ENCODE measurements around the gene VEPH1. TPM values are rescaled to one million over a fixed set of nuclear protein-coding genes. Genes with fewer than 3 reads are reported as not detected.

The VEPH1 gene
- total and polyA plus RNA-seq, 9 of the 15 experiments (the other 6 are each of a cell fraction or from before 2014, with no cell fraction given): 4.5 to 15.6 (median 5.8) TPM

- TF ChIP-seq NFATC3 (IDR thresholded peaks at IDR 0.05): no peak
- TF ChIP-seq MNT (conservative IDR thresholded peaks at IDR 0.05): no peak
- TF ChIP-seq ATF3 (IDR thresholded peaks at IDR 0.05): no peak
- TF ChIP-seq ATF3 (CRISPR knock-in tag; conservative IDR thresholded peaks at IDR 0.05): no peak
Observed at GRCh38 chr3:157531301-157531660, 28.1 kb upstream of the VEPH1 start (continued).

- no peak for ATAC-seq
- FAIRE-seq: no peak
- TF ChIP-seq YY1 (IDR thresholded peaks at IDR 0.05; ENCODE audit: borderline replicate concordance in 1 of 3, control insufficient read depth in 1 of 3, extremely low read depth in 1 of 3, insufficient read depth in 3 of 3, insufficient read length in 1 of 3, insufficient replicate concordance in 2 of 3, low read depth in 1 of 3, low read length in 2 of 3): no peak
- TF ChIP-seq ZNF384 (IDR thresholded peaks at IDR 0.05; ENCODE audit: low read depth, low read length): 0 out of 2 replicates have a peak, but pooled peaks have one; percentile 36
- TF ChIP-seq FOSL1 (tag; conservative IDR thresholded peaks at IDR 0.05): peak; percentile 83
- TF ChIP-seq ETV1 (tag; conservative IDR thresholded peaks at IDR 0.05; ENCODE audit: low read depth): no peak
- TF ChIP-seq DPF2 (IDR thresholded peaks at IDR 0.05): 0 out of 2 replicates have a peak, but pooled peaks have one; percentile 5
- TF ChIP-seq SIRT6 (IDR thresholded peaks at IDR 0.05; ENCODE audit: low read depth, low read length): no peak
- TF ChIP-seq POLR2AphosphoS5 (IDR thresholded peaks at IDR 0.05; ENCODE audit: control insufficient read depth, insufficient read depth, low read depth, low read length): no peak
- 0 out of 6 replicates have a peak, but pooled peaks of 1 of the 3 experiments have one; percentile 25 for TF ChIP-seq ZBTB11 (CRISPR knock-in tag; IDR thresholded peaks at IDR 0.05)
Observed at GRCh38 chr3:157530637-157531300, 27.6 kb upstream of the VEPH1 start.

More at GRCh38 chr3:157530637-157531300, 27.6 kb upstream of the VEPH1 start:
- intact Hi-C loops (cut with micrococcal nuclease): loop anchor here (10.0 kb wide), 1 partner anchor 1264 kb away; no protein-coding TSS in a partner anchor
- CTCF ChIA-PET (ENCODE audit: low intra/inter-chr PET ratio): interaction anchor here (4.7 kb wide), 1 partner anchor 41 kb away, joined by 21 read pairs; no protein-coding TSS in a partner anchor
- Histone ChIP-seq H3K27me3 (ENCODE audit: control insufficient read depth in 2 of 2, insufficient read depth in 2 of 2, low read length in 2 of 2) (no peaks in the 10 kb centered on the region), H3K9ac (ENCODE audit: insufficient read depth in 1 of 2, low read depth in 2 of 2, low read length in 2 of 2) (no peak overlapping the region), H3K4me3 (no peak overlapping the region), H3K27ac (ENCODE audit: extremely low read depth, low read depth, low read length) (peak overlapping the region; percentile 57; the same call in 2 of the 3 replicates), H4K20me1 (replicated peaks; ENCODE audit: control insufficient read depth, insufficient read depth, low read length) (no peaks in the 10 kb centered on the region), H3K4me2 (ENCODE audit: insufficient read depth, low read length) (peak overlapping the region; percentile 14), H3K36me3 (ENCODE audit: control insufficient read depth, insufficient read depth, low read length) (no peaks in the 10 kb centered on the region), H3K4me1 (replicated peaks in 1 of 2; ENCODE audit: control insufficient read depth in 2 of 2, insufficient read depth in 2 of 2, low read length in 2 of 2) (peaks cover 0 to 55% of the 10 kb centered on the region in 2 experiments; a peak in 4 of 5 replicates), H3K9me1 (ENCODE audit: control insufficient read depth, insufficient read depth, low read length) (no peaks in the 10 kb centered on the region), H3K79me2 (ENCODE audit: control insufficient read depth, insufficient read depth, low read length) (no peaks in the 10 kb centered on the region), H3K9me3 (replicated peaks; ENCODE audit: control insufficient read depth, insufficient read depth, low read depth, low read length) (no peaks in the 10 kb centered on the region), H2AFZ (ENCODE audit: low read depth, low read length) (peak overlapping the region; percentile 91)
- POLR2A ChIA-PET: interaction anchor here (0.7 to 1.4 kb wide), 2 partner anchors 28 to 43 kb away, joined by 3 to 4 read pairs; partner anchors contain the start of gene VEPH1
- DNase-seq (ENCODE audit: extremely low read depth in 1 of 4, low spot score in 3 of 4): no peak
- WGBS (ENCODE audit: insufficient coverage, low coverage, missing lambda C conversion rate): 47% methylated on average over 5 of the region's 5 CpGs
- BruUV-seq (replicated peaks): no TSS peak
- in situ Hi-C loops (cut with MboI): no loop called here
